Measurements from ENCODE around the gene MATN3. TPM values are rescaled to one million over a fixed set of nuclear protein-coding genes. Genes with fewer than 3 reads are reported as not detected.
A peak's percentile ranks its signal among the peaks of the same experiment; 100 is the strongest.

Gene MATN3
- total RNA-seq (2011; cell fraction: chromatin; rRNA removed; ENCODE audit: low replicate concordance): not detected in 2 replicates
- total RNA-seq (2011; cell fraction: nucleolus; rRNA removed): not detected in 2 replicates
- not detected in 2 replicates for total RNA-seq (2011; cell fraction: nucleoplasm; rRNA removed)
- total RNA-seq (2014; rRNA removed) (not detected in 2 replicates), total RNA-seq (2014; rRNA removed; fragmentation: Illumina TruSeq; extraction: Trizol) (not detected in 2 replicates), total RNA-seq (2015; rRNA removed; fragmentation: Illumina TruSeq; extraction: Trizol) (not detected in 2 replicates), total RNA-seq (2021) (not detected in 2 replicates), polyA plus RNA-seq (2011; rRNA removed) (not detected in 2 replicates), polyA plus RNA-seq (2014; fragmentation: Illumina TruSeq; extraction: Trizol) (not detected in 2 replicates), polyA plus RNA-seq (2014; fragmentation: Nextera tagmentation; extraction: Ambion mirVana) (not detected), polyA plus RNA-seq (2014; rRNA removed) (0.30 TPM in 1 of 2 replicates, not detected in the other), polyA minus RNA-seq (2011; rRNA and poly(A)+ RNA removed) (not detected in 2 replicates), Bru-seq, nascent RNA (percentile 11 among the genes with signal in this experiment), BruChase-seq, experiment 1, labeled RNA remaining after a 2-hour chase (percentile 32 among the genes with signal in this experiment), BruChase-seq, experiment 2, labeled RNA remaining after a 6-hour chase (percentile 32 among the genes with signal in this experiment)
- 0.04 TPM in 1 of 2 replicates, not detected in the other for polyA plus RNA-seq (2011; cell fraction: cytosol; rRNA removed)
- not detected in 2 replicates for polyA plus RNA-seq (2011; cell fraction: nucleus; rRNA removed)
- polyA plus RNA-seq (2012): not detected in 2 replicates
- not detected in 2 replicates for polyA minus RNA-seq (2011; cell fraction: cytosol; rRNA and poly(A)+ RNA removed)
- polyA minus RNA-seq (2011; cell fraction: nucleus; rRNA and poly(A)+ RNA removed): not detected in 2 replicates
- long read RNA-seq, experiment 1: 0 reads
- long read RNA-seq, experiment 2: 0 reads
- long read RNA-seq, experiment 3: 0 reads

- H3K79me2 ChIP-seq (ENCODE audit: control insufficient read depth, insufficient read depth, low read length): no peaks in the 10 kb centered on the region
- H3K27ac ChIP-seq (ENCODE audit: extremely low read depth, low read depth, low read length): no peak within 1 kb of the TSS
- H2AFZ ChIP-seq (ENCODE audit: low read depth, low read length): peak within 1 kb of the TSS; percentile 52; the same call in 1 of the 2 replicates
- ChIA-PET POLR2A (interaction anchor here (0.6 kb wide), 1 partner anchor 31 kb away, joined by 3 read pairs; no protein-coding TSS in a partner anchor), CTCF (ENCODE audit: low intra/inter-chr PET ratio) (interaction anchor here (0.5 to 0.6 kb wide), 2 partner anchors 87 to 618 kb away, joined by 3 to 4 read pairs; no protein-coding TSS in a partner anchor)
- no peaks in the 10 kb centered on the region for H3K9me1 ChIP-seq (ENCODE audit: control insufficient read depth, insufficient read depth, low read length)
- H3K9ac ChIP-seq (ENCODE audit: insufficient read depth in 1 of 2, low read depth in 2 of 2, low read length in 2 of 2): peak within 1 kb of the TSS in 1 of 2 experiments; percentile 71; a peak in 1 of 4 replicates
- peak in 1 of 2 experiments; percentile 23 for TF ChIP-seq E2F6 (IDR thresholded peaks at IDR 0.05; ENCODE audit: borderline replicate concordance in 1 of 2, extremely low read depth in 1 of 2, insufficient read depth in 1 of 2, insufficient read length in 1 of 2, low read depth in 1 of 2, low read length in 1 of 2, poor library complexity in 1 of 2, severe bottlenecking in 1 of 2)
- no peak for TF ChIP-seq MBD1 (CRISPR knock-in tag; IDR thresholded peaks at IDR 0.05)
- no peak for TF ChIP-seq MEIS2 (IDR thresholded peaks at IDR 0.05; ENCODE audit: partially characterized antibody)
- no peak for FAIRE-seq
- no TSS peak for BruUV-seq (replicated peaks)
- WGBS (ENCODE audit: insufficient coverage, low coverage, missing lambda C conversion rate): 9% methylated on average over 31 of the region's 87 CpGs
- H3K4me2 ChIP-seq (ENCODE audit: insufficient read depth, low read length): peak within 1 kb of the TSS; percentile 13
- peaks cover 0 to 11% of the 10 kb centered on the region in 2 experiments; a peak in 2 of 5 replicates for H3K4me1 ChIP-seq (replicated peaks in 1 of 2; ENCODE audit: control insufficient read depth in 2 of 2, insufficient read depth in 2 of 2, low read length in 2 of 2)
- no peaks in the 10 kb centered on the region for H3K36me3 ChIP-seq (ENCODE audit: control insufficient read depth, insufficient read depth, low read length)
- intact Hi-C loops (cut with micrococcal nuclease): no loop called here
- peak; percentile 84 for ATAC-seq
- no peaks in the 10 kb centered on the region for H4K20me1 ChIP-seq (replicated peaks; ENCODE audit: control insufficient read depth, insufficient read depth, low read length)
- H3K27me3 ChIP-seq (ENCODE audit: control insufficient read depth in 2 of 2, insufficient read depth in 2 of 2, low read length in 2 of 2): peaks cover 19 to 37% of the 10 kb centered on the region in 2 experiments
- DNase-seq (ENCODE audit: extremely low read depth in 1 of 4, low spot score in 3 of 4): peak; percentile 20 to 56 (median 46)
- in situ Hi-C loops (cut with MboI): no loop called here
- peak within 1 kb of the TSS; percentile 27 for H3K4me3 ChIP-seq
- H3K9me3 ChIP-seq (replicated peaks; ENCODE audit: control insufficient read depth, insufficient read depth, low read depth, low read length): 0 out of 2 replicates have a peak, but pooled peaks cover 2% of the 10 kb centered on the region
Measured at GRCh38 chr2:20012282-20013125, at the start of gene MATN3. TSS of gene MATN3 (minus strand) at chr2:20012668. CDS start at chr2:20012631, 37 bp downstream.

All from K562 (cell line).